Esophagus muscularis mucosa (tissue), 4 donors: ENCODE data around the gene ESCO1. TPM values are rescaled to one million over a fixed set of nuclear protein-coding genes. Genes with fewer than 3 reads are reported as not detected.
A peak's percentile ranks its signal among the peaks of the same experiment; 100 is the strongest.
"Not testable (repeated sequence)": the region's sequence is repeated elsewhere in the genome, so short reads cannot be mapped to it uniquely, and the experiment has no call there.

Source experiments
- DNase-seq: peaks from one replicate; pipeline ENCODE4 v3.0.0-alpha.2; 2017; ENCODE audit errors: extremely low spot score
- H3K27ac ChIP-seq, 4 donors: fragments of 200-600 bp; sonication (generic); replicated peaks in 1 of 4; 1 replicate in 3 of 4; 2 replicates in 1 of 4; pipeline ENCODE4 v1.5.1; 2016 to 2019; ENCODE audit warnings: mild to moderate bottlenecking in 1 of 4
- H3K27me3 ChIP-seq, 4 donors: fragments of 200-600 bp; sonication (generic); one replicate each; pipeline versions ENCODE4 v1.5.1 to v1.6.0; 2016 to 2019
- H3K36me3 ChIP-seq, 4 donors: fragments of 200-600 bp; sonication (generic); one replicate each; pipeline ENCODE4 v1.5.1; 2016 to 2019
- H3K4me1 ChIP-seq, 4 donors: fragments of 200-600 bp; sonication (generic); one replicate each; pipeline ENCODE4 v1.5.1; 2016 to 2019
- H3K4me3 ChIP-seq, 4 donors: fragments of 200-600 bp; sonication (generic); 1 replicate in 2 of 4; 2 replicates in 2 of 4; pipeline ENCODE4 v1.5.1; 2016 to 2019; ENCODE audit warnings: mild to moderate bottlenecking in 4 of 4, moderate library complexity in 1 of 4
- H3K9me3 ChIP-seq, 4 donors: fragments of 200-600 bp; sonication (generic); 1 replicate in 3 of 4; 2 replicates in 1 of 4; pipeline ENCODE4 v1.5.1; 2016 to 2019
- EP300 ChIP-seq: sonication (generic); formaldehyde crosslinking; IDR thresholded peaks from one replicate; pipeline ENCODE4 v1.6.1; 2017; ENCODE audit warnings: antibody characterized with exemption
- POLR2A ChIP-seq: fragments of 450-650 bp; IDR thresholded peaks from one replicate; pipeline ENCODE4 v1.6.1; 2017; ENCODE audit warnings: antibody characterized with exemption, moderate library complexity, mild to moderate bottlenecking, low read depth
- POLR2AphosphoS5 ChIP-seq, 2 donors: sonication (generic); formaldehyde crosslinking; IDR thresholded peaks; one replicate each; pipeline ENCODE4 v1.6.1; 2017; ENCODE audit warnings: antibody characterized with exemption in 2 of 2
- WGBS: methylation state at CpG from one replicate; pipeline ENCODE4 v1.1.5; 2018; 5-methylcytosine and 5-hydroxymethylcytosine counted together
- intact Hi-C: fragments of 100-400 bp; cut with DNase I; formaldehyde crosslinking; loops from one replicate; pipeline ENCODE4 v1.15.1; 2023
- total RNA-seq, 4 donors: library from RNA; depleted of rRNA; stranded (reverse); fragments of >200 nt; gene quantifications; one replicate each; pipeline versions ENCODE4 v1.1.0 to v1.2.1, GENCODE V29; 2016
- TF ChIP-seq, protein P1 (sequence below), 3 experiments: fragments of 200-600 bp in 2 of 3; fragments of 450-650 bp in 1 of 3; sonication (generic) in 2 of 3; IDR thresholded peaks; one replicate each; pipeline ENCODE4 v1.5.1; 2017 to 2019; ENCODE audit warnings: antibody characterized with exemption in 3 of 3, mild to moderate bottlenecking in 2 of 3, moderate library complexity in 1 of 3

Gene ESCO1
- total RNA-seq, 4 donors from 2014 or later = 12.6 to 19.5 (median 15.0) TPM

DNA sequence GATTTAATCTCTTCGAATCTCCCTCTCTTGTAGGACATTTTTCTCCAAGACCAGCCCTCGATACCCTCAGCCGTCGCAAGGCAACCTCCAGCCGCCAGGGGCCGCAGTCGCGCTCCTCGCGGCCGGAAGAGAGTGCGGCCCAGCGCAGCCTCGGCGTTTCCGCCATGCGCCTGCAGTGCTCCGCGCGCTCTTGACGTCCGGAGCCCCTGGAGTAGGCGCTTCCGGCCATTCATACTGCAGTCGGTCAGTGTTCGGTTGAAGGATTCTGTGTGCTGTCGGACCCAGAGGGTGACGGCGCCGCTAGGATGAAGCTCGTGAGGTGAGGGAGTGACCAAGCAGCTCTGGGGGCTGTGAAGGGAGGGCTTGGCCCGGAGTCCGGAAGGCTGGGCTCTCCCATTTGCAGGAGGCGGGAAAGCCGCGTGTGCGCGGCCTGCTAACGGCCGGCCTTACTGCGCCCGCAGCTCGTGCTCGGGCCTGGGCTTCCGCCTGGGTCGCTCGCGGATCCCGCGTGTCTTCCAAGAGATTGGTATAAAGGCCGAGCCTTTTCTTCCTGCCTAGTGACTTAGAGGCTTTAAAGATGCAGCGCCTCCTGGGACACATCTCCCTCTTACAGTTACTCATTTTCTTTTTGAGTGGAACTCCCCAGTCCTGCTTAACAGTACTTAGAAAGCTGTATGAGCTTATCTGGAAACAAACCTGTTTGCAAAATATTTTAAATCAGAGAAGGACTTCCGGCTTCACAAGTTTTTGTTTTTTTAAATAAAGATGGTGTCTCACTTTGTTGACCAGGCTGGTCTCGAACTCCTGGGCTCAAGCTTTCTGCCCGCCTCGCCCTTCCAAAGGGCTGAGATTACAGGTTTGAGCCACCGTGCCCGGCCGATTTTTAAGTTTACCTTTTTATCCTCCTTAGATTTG is 11.9 kb upstream of the ESCO1 start, which contains the start of gene SNRPD1:
TSS of gene SNRPD1 (plus strand) at position 190 of the 915 bp plus-strand sequence. CDS start at position 306, 116 bp downstream.
- TF ChIP-seq, protein P1, sequence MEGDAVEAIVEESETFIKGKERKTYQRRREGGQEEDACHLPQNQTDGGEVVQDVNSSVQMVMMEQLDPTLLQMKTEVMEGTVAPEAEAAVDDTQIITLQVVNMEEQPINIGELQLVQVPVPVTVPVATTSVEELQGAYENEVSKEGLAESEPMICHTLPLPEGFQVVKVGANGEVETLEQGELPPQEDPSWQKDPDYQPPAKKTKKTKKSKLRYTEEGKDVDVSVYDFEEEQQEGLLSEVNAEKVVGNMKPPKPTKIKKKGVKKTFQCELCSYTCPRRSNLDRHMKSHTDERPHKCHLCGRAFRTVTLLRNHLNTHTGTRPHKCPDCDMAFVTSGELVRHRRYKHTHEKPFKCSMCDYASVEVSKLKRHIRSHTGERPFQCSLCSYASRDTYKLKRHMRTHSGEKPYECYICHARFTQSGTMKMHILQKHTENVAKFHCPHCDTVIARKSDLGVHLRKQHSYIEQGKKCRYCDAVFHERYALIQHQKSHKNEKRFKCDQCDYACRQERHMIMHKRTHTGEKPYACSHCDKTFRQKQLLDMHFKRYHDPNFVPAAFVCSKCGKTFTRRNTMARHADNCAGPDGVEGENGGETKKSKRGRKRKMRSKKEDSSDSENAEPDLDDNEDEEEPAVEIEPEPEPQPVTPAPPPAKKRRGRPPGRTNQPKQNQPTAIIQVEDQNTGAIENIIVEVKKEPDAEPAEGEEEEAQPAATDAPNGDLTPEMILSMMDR (IDR thresholded peaks at IDR 0.05) = peak; percentile 91 to 97 (median 97)
- TF ChIP-seq POLR2A (no peak), EP300 (no peak), POLR2AphosphoS5 (IDR thresholded peaks at IDR 0.05) (peak; percentile 73 to 94)
- Histone ChIP-seq H3K27ac (peak within 1 kb of the TSS; percentile 74 to 87 (median 78)), H3K4me1 (peaks cover 14 to 27% (median 25%) of the 10 kb centered on the region in 4 donors), H3K36me3 (peaks cover 0 to 13% (median 7%) of the 10 kb centered on the region in 4 donors), H3K9me3 (no peaks in the 10 kb centered on the region), H3K4me3 (peak within 1 kb of the TSS; percentile 69 to 75 (median 70)), H3K27me3 (no peaks in the 10 kb centered on the region)
- DNase-seq = peak; percentile 96
- intact Hi-C loops = loop anchor here (10.0 kb wide), 1 partner anchor 222 kb away; no protein-coding TSS in a partner anchor
- under 1% methylated on average over 37 of the region's 59 CpGs for WGBS

DNA sequence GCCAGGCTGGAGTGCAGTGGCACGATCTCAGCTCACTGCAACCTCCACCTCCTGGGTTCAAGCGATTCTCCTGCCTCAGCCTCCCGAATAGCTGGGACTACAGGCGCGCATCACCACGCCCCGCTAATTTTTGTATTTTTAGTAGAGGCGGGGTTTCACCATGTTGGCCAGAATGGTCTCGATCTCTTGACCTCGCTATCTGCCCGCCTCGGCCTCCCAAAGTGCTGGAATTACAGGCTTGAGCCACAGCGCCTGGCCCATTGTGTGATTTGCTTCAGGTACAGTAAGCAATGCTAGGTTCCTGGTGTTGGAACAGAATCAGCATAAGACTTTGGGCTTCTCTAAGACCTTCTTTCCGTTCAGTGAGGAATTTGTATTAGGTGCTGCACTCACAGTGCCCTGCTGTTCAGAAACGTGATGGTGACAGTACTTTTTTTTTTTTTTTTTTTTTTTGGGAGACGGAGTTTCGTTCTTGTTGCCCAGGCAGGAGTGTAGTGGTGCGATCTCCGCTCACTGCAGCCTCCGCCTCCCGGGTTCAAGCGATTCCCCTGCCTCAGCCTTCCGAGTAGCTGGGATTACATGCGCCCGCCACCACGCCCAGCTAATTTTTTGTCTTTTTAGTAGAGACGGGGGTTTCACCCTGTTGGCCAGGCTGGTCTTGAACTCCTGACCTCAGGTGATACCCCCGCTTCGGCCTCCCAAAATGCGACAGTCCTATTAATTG is 11.1 kb upstream of the ESCO1 start:
- not testable (repeated sequence) for DNase-seq, H3K27me3 ChIP-seq, H3K9me3 ChIP-seq, H3K36me3 ChIP-seq
- H3K4me3 ChIP-seq = peak overlapping the region; percentile 69 to 75 (median 70)
- intact Hi-C loops = loop anchor here (10.0 kb wide), 1 partner anchor 223 kb away; no protein-coding TSS in a partner anchor
- WGBS = 54% methylated on average over 30 of the region's 30 CpGs
- H3K27ac ChIP-seq = peak overlapping the region; percentile 74 to 87 (median 78)
- peaks cover 14 to 27% (median 25%) of the 10 kb centered on the region in 4 donors for H3K4me1 ChIP-seq

DNA sequence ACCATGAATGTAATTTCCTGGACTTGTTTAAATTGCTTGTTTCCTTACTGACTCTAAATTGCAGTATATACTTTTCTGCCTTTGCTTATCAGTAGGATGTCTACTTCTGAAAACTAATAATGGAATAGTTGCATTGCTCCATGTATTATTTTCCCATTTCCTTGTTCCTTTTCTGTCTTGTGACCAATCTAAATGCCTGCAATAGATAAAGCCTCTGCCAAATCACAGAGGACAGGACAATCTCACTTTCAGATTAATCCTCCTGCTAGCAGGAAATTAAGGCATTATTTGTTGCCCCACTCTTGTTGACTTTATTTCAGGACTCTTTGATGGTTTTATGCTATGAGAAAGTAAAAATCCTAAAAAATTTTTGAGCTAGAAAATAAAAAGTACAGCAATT is 4.7 kb upstream of the ESCO1 start:
- no peaks in the 10 kb centered on the region for H3K27me3 ChIP-seq
- no peak overlapping the region for H3K27ac ChIP-seq
- H3K4me1 ChIP-seq = peaks cover 0 to 7% (median 3%) of the 10 kb centered on the region in 4 donors
- H3K36me3 ChIP-seq = no peaks in the 10 kb centered on the region
- intact Hi-C loops = loop anchor here (10.0 kb wide), 1 partner anchor 120 kb away; no protein-coding TSS in a partner anchor
- no peak for TF ChIP-seq EP300
- TF ChIP-seq, protein P1 (IDR thresholded peaks at IDR 0.05) = no peak
- TF ChIP-seq POLR2AphosphoS5 (IDR thresholded peaks at IDR 0.05) = no peak
- no peak for TF ChIP-seq POLR2A
- H3K9me3 ChIP-seq = no peaks in the 10 kb centered on the region
- DNase-seq = no peak
- H3K4me3 ChIP-seq = no peak overlapping the region

DNA sequence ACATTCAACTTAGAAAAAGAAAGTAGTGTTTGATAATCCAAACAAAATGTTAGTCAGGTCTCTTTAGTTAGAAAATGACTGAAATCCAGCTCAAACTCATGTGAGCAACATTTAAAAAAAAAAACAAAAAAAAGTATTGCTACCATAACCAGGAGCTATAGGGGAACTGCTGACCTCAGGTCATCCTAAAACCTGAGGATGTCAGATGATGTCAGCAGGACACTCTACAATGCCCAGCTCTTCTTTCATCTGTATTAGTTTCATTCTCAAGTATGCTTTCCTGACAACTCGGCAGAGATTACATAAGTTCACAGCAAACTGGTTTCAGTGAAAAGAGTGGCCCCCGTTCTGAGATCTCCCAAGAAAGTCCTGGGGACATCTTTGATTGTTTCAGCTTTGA is 4.2 kb upstream of the ESCO1 start:
- Histone ChIP-seq H3K4me3 (no peak overlapping the region), H3K9me3 (no peaks in the 10 kb centered on the region), H3K27ac (no peak overlapping the region), H3K27me3 (no peaks in the 10 kb centered on the region), H3K36me3 (no peaks in the 10 kb centered on the region), H3K4me1 (peaks cover 0 to 7% (median 4%) of the 10 kb centered on the region in 4 donors)
- 53% methylated on average over 2 of the region's 2 CpGs for WGBS
- intact Hi-C loops = loop anchor here (5.0 to 10.0 kb wide), 2 partner anchors 120 to 138 kb away; partner anchors contain the start of gene MIB1
- no peak for DNase-seq
- no peak for TF ChIP-seq POLR2A
- TF ChIP-seq POLR2AphosphoS5 (IDR thresholded peaks at IDR 0.05) = no peak
- no peak for TF ChIP-seq EP300
- TF ChIP-seq, protein P1 (IDR thresholded peaks at IDR 0.05) = no peak

DNA sequence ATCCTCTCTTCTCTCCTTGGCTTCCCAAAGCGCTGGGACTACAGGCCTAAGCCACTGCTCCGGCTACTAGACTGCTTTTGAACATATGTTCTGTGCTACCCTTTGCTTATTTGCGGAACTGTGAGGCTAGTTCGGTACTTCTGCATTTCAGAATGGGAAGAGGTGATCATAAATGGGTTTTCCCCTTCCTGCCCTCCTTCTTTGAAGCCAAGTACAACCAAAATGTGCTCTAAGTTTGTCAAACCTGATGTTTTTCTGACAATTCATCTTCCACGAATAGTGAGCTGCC is 1.7 kb upstream of the ESCO1 start:
- no peaks in the 10 kb centered on the region for H3K36me3 ChIP-seq
- intact Hi-C loops = loop anchor here (5.0 to 10.0 kb wide), 2 partner anchors 117 to 140 kb away; partner anchors contain the start of gene MIB1
- no peak overlapping the region for H3K27ac ChIP-seq
- H3K27me3 ChIP-seq = no peaks in the 10 kb centered on the region
- TF ChIP-seq EP300 (no peak), POLR2AphosphoS5 (IDR thresholded peaks at IDR 0.05) (no peak), POLR2A (no peak)
- TF ChIP-seq, protein P1 (IDR thresholded peaks at IDR 0.05) = no peak
- H3K4me1 ChIP-seq = peaks cover 15 to 31% (median 23%) of the 10 kb centered on the region in 4 donors
- WGBS = 89% methylated on average over 5 of the region's 5 CpGs
- no peaks in the 10 kb centered on the region for H3K9me3 ChIP-seq
- no peak for DNase-seq
- H3K4me3 ChIP-seq = no peak overlapping the region
